HL-60 (cell line): Measurements from ENCODE around the gene ATP2A2.
"Not testable (repeated sequence)": the region's sequence is repeated elsewhere in the genome, so short reads cannot be mapped to it uniquely, and the experiment has no call there.

Experiments
- DNase-seq, 2 experiments: peaks; one replicate each; pipeline ENCODE4 v3.0.0-alpha.2; 2010 to 2020; ENCODE audit warnings: low read depth in 1 of 2, low spot score in 1 of 2
- H3K27ac ChIP-seq: fragments of 250-450 bp; sonication (Bioruptor Pico); replicated peaks from 2 replicates; pipeline ENCODE4 v1.5.1; 2020; ENCODE audit warnings: mild to moderate bottlenecking, moderate library complexity
- H3K27me3 ChIP-seq: fragments of 250-450 bp; sonication (Bioruptor Pico); 2 replicates; pipeline ENCODE4 v1.5.1; 2021; ENCODE audit warnings: mild to moderate bottlenecking, moderate library complexity; ENCODE audit not compliant: insufficient read depth, poor library complexity, severe bottlenecking
- H3K4me3 ChIP-seq: replicated peaks from 2 replicates; pipeline ENCODE4 v1.5.1; 2011; ENCODE audit warnings: mild to moderate bottlenecking, control low read depth, low read length; ENCODE audit not compliant: insufficient read depth
- GABPA ChIP-seq: IDR thresholded peaks from 2 replicates; pipeline ENCODE4 v1.6.1; 2012; ENCODE audit warnings: low read depth
- POLR2AphosphoS5 ChIP-seq: IDR thresholded peaks from 2 replicates; pipeline ENCODE4 v1.6.1; 2012; ENCODE audit warnings: low read depth
- SPI1 ChIP-seq: IDR thresholded peaks from 2 replicates; pipeline ENCODE4 v1.6.1; 2012; ENCODE audit warnings: low read depth, mild to moderate bottlenecking, borderline replicate concordance
- TF ChIP-seq, protein P1 (sequence below): IDR thresholded peaks from one replicate; pipeline ENCODE4 v1.5.1; 2011; ENCODE audit warnings: low read length, control low read depth, inconsistent platforms; ENCODE audit not compliant: insufficient read depth
- TF ChIP-seq, protein P2 (sequence below): IDR thresholded peaks from 2 replicates; pipeline ENCODE4 v1.6.1; 2012; ENCODE audit warnings: low read depth; ENCODE audit not compliant: insufficient replicate concordance

The ATP2A2 gene

DNA sequence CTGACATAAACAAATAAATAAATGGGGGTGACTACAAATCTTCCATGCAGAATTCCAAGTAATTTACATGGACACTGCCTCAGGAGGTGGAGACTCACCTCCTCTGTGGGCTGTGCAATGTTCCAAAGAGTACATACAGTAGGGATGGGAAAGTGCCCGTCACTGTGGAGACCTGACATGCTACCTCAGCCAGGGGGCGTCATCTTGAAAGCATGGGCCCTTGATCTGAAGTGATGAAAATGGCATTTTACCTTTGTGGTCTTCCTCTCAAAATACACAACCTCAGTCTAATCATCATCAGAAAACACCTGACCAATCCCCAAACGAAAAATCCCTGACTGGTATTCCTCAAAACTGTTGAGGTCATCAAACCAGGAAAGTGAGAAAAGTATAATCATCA is 74.0 kb downstream of the ATP2A2 start:
- TF ChIP-seq, protein P1, sequence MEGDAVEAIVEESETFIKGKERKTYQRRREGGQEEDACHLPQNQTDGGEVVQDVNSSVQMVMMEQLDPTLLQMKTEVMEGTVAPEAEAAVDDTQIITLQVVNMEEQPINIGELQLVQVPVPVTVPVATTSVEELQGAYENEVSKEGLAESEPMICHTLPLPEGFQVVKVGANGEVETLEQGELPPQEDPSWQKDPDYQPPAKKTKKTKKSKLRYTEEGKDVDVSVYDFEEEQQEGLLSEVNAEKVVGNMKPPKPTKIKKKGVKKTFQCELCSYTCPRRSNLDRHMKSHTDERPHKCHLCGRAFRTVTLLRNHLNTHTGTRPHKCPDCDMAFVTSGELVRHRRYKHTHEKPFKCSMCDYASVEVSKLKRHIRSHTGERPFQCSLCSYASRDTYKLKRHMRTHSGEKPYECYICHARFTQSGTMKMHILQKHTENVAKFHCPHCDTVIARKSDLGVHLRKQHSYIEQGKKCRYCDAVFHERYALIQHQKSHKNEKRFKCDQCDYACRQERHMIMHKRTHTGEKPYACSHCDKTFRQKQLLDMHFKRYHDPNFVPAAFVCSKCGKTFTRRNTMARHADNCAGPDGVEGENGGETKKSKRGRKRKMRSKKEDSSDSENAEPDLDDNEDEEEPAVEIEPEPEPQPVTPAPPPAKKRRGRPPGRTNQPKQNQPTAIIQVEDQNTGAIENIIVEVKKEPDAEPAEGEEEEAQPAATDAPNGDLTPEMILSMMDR: no peak
- TF ChIP-seq, protein P2, sequence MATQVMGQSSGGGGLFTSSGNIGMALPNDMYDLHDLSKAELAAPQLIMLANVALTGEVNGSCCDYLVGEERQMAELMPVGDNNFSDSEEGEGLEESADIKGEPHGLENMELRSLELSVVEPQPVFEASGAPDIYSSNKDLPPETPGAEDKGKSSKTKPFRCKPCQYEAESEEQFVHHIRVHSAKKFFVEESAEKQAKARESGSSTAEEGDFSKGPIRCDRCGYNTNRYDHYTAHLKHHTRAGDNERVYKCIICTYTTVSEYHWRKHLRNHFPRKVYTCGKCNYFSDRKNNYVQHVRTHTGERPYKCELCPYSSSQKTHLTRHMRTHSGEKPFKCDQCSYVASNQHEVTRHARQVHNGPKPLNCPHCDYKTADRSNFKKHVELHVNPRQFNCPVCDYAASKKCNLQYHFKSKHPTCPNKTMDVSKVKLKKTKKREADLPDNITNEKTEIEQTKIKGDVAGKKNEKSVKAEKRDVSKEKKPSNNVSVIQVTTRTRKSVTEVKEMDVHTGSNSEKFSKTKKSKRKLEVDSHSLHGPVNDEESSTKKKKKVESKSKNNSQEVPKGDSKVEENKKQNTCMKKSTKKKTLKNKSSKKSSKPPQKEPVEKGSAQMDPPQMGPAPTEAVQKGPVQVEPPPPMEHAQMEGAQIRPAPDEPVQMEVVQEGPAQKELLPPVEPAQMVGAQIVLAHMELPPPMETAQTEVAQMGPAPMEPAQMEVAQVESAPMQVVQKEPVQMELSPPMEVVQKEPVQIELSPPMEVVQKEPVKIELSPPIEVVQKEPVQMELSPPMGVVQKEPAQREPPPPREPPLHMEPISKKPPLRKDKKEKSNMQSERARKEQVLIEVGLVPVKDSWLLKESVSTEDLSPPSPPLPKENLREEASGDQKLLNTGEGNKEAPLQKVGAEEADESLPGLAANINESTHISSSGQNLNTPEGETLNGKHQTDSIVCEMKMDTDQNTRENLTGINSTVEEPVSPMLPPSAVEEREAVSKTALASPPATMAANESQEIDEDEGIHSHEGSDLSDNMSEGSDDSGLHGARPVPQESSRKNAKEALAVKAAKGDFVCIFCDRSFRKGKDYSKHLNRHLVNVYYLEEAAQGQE: no peak
- TF ChIP-seq GABPA: no peak
- TF ChIP-seq POLR2AphosphoS5: no peak
- no peak for TF ChIP-seq SPI1
- Histone ChIP-seq H3K27ac (no peak overlapping the region), H3K27me3 (no peaks in the 10 kb centered on the region), H3K4me3 (no peak overlapping the region)
- DNase-seq: no peak

DNA sequence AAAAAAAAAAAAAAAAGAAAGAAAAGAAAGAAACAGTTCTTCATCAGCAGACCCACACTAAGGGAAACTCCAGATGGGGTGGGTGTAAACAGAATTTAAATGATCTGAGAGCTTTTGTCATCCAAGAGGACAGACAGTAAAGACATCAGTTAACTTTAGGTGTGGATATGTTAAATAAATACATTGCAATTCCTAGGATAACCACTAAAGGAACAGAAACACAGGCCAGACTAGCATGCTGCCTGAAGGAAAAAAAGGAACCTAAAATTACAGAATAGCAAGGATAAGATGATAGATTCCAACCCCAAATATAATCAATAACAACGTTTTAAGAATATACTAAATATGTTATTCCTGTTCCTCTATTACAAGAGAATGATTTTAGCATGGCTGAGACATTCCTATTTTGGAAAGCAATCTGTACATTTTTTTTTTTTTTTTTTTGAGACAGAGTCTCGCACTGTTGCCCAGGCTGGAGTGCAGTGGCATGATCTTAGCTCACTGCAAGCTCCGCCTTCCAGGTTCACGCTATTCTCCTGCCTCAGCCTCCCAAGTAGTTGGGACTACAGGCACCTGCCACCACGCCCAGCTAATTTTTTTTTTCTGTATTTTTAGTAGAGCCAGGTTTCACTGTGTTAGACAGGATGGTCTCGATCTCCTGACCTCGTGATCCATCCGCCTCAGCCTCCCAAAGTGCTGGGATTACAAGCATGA is 77.5 kb downstream of the ATP2A2 start:
- not testable (repeated sequence) for DNase-seq, H3K27ac ChIP-seq

DNA sequence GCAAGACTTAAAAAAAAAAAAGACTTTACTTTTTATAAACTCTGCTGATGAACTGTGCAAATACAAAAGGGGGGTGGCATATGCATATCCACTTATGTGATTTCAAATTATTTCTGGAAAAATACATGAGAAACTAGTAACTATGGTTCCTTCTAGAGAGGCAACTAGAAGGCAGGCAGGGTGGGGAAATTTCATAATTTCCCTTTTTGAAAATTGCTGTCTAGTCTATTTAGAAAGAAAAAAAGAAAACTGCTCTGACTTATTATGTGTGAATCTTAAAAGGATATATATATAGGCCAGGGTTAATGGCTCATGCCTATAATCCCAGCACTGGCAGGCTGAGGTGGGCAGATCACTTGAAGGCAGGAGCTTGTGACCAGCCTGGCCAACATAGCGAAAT is 80.2 kb downstream of the ATP2A2 start:
- TF ChIP-seq, protein P1: no peak
- TF ChIP-seq GABPA (no peak), SPI1 (no peak), POLR2AphosphoS5 (no peak)
- TF ChIP-seq, protein P2: no peak
- Histone ChIP-seq H3K27ac (no peak overlapping the region), H3K27me3 (no peaks in the 10 kb centered on the region), H3K4me3 (no peak overlapping the region)
- DNase-seq: no peak

More for the DNA sequence above, 77.5 kb downstream of the ATP2A2 start:
- H3K4me3 ChIP-seq, H3K27me3 ChIP-seq: not testable (repeated sequence)

DNA sequence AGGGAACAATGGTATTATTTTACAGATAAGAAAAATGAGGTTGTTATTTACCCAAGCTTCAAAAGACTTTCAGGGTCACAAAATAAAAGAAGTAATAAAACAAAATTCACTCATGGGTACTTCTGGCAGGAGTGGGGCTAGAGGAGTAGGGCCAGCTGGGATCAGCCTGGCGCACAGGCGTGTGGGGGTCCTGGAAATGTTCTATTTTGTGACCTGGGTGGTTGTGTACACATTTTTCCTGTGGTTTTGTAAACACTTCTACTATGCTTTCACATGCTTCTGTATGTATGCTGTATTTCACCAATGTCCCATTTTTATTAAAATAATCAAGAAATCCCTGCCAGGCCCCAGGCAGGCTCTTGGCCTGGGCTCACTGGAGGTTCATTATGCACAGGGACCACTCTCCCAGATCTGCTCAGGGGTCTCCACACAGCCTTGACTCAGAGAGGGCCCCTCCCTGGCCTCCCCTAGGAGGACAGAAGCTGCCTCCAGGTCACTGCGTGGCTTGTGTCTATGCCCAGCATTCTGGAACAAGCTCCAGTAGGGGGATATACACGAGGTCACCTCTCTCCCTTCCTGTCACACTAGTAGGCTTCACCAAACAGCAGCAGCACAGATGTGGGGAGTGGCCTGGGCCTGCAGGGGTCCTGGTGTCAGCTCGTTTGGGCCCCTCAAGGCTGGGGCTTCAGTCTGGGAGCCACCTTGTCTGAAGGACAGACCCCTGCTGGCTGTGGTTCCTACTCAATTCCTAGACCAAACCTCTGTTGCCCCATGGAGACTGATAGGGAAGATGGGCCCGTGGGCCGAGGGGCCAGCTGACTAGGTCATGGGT is 84.7 kb downstream of the ATP2A2 start:
- Histone ChIP-seq H3K27ac (no peak overlapping the region), H3K4me3 (no peak overlapping the region), H3K27me3 (no peaks in the 10 kb centered on the region)
- TF ChIP-seq GABPA (no peak), POLR2AphosphoS5 (no peak), SPI1 (no peak)
- TF ChIP-seq, protein P1: no peak
- TF ChIP-seq, protein P2: no peak
- no peak for DNase-seq
